Activated effector memory CD4-positive, alpha-beta T cell treated with anti-CD3 and anti-CD28 coated beads, Interleukin-2, amount 50 U/mL, for 16 hours (primary cell): ENCODE results near the gene ATG10.
"Not testable (repeated sequence)": the region's sequence is repeated elsewhere in the genome, so short reads cannot be mapped to it uniquely, and the experiment has no call there.

ENCODE experiments used
- DNase-seq: peaks from one replicate; pipeline ENCODE4 v3.0.0-alpha.2; 2020

ATG10 gene

DNA sequence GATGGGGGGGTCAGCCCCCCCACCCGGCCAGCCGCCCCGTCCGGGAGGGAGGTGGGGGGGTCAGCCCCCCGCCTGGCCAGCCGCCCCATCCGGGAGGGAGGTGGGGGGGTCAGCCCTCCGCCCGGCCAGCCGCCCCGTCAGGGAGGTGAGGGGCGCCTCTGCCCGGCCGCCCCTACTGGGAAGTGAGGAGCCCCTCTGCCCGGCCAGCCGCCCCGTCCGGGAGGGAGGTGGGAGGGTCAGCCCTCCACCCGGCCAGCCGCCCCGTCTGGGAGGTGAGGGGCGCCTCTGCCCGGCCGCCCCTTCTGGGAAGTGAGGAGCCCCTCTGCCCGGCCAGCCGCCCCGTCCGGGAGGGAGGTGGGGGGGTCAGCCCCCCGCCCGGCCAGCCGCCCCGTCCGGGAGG is 168.0 kb downstream of the ATG10 start:
- not testable (repeated sequence) for DNase-seq

DNA sequence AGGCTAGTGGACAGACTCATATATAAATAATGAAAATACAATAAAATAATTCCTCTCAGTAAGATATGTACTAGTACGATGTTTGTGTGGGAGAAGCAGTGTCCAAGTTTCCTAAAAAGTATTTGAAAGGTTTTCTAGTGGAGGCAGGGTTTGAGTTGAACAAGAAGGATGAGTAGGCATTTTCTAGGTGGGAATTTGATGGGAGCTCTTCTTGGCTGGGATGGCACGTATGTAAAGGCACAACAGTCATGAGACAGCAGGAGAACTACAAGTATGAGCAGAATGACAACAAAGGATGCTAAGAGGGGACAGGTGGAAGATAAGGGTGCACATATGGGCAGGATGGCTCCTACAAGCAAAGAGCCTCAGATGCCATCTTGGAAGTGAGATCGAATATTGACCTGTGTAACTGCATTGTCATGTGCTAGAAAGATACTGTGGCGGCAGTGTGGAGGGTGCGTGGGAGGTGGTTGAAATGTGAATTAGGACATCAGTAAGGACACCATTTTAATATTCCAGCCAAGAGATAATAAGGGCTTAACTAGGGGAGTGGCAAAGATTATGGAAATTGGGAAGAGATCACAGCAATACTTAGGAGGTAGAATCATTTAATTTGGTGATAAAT is 170.5 kb downstream of the ATG10 start:
- no peak for DNase-seq

DNA sequence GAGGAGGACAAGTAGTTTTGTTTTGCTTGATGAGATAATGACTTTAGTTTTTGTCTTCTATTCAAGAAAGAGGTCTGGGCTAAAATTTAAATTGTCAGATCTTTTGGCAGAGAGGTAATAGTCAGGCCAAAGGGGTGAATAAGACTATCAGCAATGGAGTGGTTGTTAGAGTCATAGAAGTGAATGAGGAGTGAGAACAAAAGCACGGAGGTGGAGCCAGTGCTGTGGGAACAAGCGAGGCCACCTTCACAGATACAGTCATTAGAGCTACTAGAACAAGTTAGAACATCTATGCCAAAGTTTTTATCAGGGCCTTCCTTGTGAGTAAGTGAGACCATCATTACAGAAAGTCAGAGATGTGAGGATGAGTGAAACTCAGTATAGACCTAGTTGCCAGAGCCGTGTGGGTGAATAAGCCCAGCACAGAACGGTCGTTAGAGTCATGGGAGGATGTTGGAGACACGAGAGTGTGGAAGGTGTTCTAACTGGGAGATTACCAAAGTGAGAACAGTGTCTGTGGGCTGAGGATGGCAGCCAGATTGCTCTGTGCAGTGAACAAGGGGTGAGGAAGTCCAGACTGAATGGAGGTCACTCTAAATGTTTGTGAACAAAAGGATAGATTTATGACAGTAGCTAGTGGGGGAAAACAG is 171.2 kb downstream of the ATG10 start:
- no peak for DNase-seq

DNA sequence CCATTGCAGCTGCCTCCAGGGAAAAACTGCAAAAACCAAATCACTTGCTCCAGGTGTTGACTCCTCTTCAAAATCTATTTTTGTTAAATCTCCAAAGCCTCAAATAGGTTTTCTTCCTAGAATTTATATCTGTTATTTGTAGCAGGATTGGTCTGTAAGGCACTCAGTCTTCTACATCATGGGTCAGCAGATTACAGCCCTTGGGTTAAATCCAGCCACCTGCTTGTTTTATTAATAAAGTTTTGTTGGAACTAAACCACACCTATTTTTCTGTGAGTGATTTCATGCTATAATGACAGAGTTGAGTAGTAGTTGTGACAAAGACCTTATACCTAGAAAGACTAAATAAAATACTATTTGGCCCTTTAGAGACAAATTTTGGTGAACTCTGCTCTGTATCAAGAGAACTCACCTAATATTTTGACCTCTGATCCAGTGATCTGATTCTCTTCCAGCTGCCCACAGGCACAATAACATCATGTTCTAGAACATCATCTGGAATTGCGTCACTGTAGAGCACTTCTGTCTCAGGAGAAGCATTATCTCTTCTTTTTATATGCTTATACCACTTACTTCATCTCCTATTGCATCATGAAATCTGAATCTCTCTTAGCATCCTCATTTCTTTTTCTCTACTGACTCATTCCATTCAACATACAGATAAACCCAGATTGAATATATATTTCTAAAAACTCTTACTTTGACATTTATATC is 176.2 kb downstream of the ATG10 start:
- DNase-seq: no peak

DNA sequence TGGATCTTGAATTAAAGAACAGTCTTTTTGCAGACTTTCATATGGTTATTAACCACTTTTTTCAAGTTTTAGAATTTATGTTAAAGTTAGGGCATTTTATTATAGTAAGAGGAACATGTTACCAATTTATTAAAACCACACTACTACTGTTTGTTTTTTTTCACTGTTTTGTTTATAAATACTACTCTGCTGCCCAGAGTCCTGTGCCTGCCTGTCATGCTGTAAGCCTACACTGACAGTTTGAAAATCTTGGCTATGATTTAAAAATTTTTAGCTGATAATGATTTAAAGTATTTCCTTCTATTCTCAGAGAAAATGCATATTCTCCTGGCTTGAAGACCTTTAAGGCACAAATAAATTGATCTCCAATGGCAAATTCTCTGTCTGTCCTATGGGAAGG is 177.6 kb downstream of the ATG10 start:
- DNase-seq: no peak

DNA sequence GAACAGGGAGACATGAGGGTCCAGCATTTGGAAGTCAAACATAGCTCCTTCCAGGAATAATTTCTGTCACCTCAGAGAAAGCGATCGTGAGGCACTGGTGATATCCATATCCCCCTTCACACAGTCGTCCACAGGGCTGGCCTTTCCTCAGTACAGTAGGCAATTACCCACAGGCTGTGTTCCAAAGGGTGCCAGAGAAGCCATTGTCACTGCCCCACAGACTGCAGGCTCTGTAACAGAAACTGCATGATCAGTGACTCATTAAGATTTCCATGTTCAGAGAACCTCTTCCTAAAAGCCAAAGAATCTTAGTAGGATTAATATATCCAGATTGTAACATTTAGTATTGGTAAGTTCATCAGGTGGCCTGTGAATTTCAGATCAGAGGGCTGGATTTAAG is 178.7 kb downstream of the ATG10 start:
- DNase-seq: no peak

DNA sequence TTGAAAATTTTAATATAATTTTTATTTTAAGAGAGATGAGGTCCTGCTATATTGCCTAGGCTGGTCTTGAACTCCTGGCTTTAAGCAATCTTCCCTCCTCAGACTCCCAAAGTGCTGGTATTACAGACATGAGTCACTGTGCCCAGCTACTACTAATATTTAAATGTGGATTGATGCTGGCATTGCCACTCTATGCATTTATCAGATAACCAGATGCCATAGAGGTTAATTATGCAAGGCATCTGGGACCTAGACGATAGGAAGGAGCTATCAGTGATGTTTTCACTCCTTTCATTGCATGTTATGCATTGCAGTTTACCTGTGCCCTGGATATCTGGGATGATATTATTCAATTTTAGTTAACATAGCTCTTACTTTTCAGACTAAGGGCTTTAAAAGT is 179.4 kb downstream of the ATG10 start:
- DNase-seq: no peak

DNA sequence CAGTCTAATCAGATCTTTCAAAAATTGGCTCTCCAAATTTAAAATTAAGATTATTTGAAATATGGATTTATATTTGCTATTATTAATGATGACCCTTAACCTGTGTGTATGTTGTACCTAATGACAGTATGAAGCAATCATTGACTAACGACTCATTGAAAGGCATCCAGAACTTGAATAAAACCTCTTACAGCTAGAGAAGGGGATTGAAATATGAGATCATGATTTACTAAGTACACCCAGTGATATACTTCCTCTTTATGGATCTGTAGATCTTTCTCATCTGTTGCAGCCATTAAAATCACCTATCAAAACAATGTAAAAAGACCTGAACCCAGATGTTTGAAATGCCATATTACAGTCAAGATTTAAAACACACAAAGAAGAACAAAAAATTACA is 179.8 kb downstream of the ATG10 start:
- DNase-seq: no peak

DNA sequence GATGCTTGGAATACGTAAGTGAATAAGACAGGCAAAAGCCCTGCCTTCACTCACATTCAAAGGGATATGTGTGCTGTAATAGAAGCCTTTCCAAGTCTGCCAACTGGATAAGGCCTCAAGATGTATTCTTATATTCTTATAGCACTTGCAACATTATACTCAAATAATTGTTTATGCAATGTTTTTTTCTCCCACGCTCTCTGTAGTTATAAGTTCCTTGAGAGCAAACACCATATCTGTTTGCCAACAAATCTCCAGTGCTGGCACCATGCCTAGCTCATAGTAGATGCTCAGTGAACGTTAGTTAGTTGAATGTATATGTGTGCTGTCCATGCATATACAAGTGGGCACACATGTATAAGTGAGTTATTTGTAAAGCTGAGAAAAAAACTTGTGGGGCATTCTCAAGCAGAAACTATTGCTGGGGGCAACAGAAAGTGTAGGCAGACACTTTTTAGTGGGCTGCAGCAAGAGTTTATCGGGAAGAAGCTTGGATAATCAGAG is 181.2 kb downstream of the ATG10 start:
- DNase-seq: no peak

DNA sequence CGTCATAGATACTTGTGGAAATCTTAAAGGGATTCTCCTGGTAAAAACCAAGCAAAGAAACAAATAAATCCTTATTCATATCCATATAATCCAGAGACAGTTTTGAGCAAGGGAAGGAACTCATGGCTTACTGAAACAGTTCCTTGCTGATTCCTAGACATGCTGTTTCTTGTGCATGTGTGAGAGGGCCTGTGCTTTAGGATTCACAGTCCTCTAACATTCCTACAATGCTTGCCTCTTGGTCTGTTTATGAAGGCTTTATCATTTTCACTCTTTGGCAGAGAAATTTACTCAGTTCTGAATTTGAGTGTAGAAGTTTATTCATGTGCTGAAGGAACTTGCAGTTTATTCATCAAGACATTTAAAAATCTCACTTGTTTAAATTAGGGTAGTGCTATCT is 183.0 kb downstream of the ATG10 start:
- no peak for DNase-seq

DNA sequence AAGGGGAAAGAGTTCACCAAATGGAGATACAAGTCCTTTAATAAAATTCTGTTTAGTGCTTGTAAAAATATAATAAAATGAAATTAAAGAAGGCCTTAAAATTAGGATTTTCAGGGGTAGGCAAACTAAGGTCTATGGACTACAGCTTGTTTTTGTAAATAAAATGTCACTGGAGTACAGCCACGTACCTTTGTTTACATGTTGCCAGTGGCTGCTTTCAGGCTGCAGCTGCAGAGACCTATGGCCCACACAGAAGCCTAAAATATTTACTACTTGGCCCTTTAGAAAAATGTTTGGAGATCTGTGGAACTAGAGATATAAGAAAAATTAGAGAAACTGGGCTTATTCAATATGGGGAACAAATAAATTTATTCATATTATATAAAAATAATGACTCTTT is 183.5 kb downstream of the ATG10 start:
- DNase-seq: no peak

DNA sequence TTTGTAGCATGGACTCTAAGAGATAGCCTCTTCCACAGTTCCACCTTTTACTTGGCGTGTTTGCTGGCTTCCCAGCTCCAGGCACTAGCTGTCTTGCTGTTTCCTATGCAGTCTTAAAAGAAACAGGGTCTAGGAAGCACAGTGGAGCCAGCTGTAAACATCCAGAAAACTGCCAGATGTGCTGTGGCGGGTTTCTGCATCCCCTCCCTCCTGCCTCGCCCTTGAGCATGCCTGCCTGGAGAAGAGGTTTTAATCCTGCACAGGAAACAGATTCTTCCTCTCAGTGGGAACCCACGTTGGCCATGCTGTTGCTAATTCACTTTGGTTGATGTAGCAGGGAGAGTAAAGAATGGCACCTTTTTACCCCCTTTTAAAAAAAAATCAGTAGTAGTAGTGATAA is 185.1 kb downstream of the ATG10 start:
- no peak for DNase-seq

DNA sequence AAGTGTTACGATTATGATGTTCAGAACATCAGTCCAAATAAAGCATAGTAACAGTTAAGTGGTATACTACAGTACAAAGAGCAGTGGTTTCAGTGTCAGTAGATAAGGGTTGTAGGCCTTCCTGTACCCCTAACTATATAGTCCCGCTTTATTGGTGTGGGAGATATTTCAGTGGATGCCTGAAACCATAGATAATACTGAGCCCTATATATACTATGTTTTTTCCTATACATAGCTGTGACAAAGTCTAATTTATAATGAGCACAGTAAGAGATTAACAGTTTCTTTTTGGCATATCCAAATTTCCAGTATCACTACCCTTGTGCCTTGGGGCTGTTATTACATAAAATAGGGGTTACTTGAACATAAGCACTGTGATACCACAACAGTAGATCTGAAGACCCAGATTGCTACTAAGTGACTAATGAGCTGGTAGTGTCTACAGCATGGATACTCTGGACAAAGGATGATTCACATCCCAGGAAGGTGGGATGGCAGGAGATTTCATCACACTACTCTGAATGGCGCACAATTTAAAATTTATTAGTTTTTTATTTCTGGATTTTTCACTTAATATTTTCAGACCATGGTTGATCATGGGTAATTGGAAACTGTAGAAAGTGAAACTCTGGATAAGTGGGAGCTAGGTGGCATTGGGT is 187.1 kb downstream of the ATG10 start:
- DNase-seq: no peak

DNA sequence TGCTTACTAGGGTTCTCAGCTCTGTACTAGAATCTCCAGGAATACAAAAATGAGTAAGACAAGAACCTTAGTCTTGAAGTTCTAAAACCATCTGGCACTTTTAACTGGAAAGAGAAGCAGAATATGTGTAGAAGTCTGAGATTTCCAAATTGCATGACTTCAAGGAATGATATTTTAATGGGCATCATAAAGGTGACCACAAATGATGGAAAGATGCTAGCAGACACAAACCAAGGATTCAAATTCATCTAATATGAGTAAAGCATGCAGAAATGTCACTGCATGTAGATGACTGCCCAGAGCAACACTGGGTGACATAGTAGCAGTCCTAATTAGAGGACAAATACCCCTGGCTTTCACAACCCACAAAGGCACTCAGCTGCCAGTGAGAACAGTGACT is 189.1 kb downstream of the ATG10 start:
- no peak for DNase-seq

DNA sequence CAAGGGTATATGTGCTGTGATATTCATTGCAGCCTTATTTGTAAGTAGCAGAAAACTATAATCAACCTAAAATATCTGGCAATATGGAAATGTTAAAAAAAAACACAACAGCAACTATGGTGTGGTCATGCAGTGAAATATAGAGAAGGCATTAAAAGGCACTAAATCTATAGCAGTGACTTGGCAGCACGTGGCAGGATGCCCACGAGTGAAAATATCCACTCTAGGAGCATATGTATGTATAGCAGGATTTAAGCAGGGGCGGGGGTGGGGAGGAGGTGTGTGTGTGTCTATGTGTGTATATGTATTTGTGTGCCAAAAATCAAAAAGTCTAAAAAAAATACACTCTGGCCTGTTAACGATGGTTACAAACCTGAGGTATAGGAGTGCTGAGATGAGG is 190.8 kb downstream of the ATG10 start:
- no peak for DNase-seq

DNA sequence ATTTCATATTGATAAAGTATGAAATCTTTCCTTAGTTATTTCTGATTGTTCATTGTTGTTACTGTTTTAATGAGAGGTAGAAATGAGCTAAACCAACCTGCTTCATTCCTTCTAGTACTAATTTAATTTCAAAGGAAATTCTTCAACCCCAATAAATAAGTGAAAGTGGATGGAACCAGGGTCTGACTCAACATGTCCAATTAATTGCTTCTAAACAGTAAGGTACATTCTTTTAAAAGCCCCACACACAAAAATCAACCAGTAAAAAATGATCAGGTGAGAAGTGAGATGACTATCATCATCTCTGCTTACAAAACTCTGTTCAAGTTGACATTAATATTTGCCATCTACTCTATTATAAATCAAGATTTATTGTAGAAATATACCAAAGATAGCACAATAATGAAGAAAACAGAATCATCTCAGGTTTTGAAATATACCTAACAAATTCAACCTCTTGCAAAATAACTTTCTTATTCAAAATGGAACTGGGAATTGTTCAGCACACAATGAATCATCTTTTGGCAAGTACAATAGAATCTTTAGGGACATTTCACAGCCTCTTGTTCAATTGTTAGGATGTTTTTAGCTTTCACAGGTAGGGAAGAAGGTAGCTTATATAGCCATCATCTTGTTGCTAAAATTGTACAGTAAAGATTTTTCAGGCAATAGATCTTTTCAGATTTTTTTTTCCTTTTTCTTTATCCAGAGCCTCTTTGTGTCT is 191.8 kb downstream of the ATG10 start:
- no peak for DNase-seq

DNA sequence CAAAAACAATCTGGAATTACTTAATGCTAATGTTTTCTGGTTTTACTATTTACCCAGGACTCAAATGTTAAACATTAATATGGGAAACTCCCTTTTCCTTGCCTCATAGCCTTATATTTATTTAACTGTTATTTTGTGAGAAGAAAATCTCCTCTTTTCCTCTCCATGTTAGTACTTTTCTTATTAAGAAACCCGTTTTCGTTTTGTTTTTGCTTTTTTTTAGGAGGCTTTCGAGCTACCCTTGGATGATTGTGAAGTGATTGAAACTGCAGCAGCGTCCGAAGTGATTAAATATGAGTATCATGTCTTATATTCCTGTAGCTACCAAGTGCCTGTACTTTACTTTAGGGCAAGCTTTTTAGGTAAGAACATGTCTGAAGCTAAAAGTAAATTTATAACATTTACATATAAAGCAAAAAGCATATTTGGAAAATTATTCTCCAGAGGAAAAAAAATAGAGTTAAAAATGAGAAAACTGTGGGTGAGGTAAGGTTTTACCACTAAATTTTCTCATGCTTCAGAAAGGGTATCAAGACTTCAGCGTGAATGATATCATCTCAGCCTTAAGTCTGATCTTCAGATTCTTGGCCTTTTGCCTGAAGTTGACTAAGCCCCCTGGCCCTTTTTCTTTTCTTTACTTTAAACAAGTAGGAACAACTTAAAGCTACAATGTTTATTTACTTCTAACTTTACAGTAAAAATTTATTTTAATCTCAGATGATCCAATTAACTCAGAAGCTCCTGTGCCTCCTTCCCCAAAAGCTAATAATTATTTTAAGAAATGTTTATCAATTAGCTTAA is 192.6 kb downstream of the ATG10 start:
- no peak for DNase-seq

DNA sequence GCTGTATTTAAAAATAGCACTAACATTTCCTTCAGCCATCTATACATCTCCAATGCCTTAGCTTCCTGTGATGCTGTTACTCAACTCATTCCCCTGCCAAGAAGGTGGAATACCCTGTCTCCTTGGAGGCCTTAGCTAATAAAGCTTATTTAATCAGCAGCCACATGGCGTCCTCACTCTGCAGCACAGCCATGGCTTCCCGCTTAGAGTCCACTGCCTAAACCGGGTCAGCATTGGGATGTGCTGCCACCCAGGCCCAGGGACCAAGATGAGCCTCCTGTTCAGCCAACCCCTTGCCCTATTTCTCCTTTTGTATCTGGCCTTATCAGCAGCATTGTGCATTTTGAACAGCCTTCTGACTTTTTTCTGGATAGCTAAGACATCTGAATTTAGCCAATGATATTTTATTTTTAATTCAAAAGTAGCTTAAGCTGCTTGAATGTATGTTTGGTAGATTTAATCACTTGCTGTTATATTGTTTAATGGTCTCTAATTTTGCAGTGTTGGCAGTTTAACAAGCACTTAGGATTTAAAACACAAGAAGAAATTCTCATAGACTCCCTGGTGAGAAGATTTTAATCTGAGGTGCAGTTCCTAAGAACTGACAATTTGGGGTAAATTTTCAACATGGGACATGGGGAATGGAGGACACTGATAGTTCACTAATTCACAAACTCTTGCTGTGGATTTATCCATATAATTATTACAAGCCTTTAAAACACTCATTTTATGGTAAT is 193.3 kb downstream of the ATG10 start:
- DNase-seq: no peak

DNA sequence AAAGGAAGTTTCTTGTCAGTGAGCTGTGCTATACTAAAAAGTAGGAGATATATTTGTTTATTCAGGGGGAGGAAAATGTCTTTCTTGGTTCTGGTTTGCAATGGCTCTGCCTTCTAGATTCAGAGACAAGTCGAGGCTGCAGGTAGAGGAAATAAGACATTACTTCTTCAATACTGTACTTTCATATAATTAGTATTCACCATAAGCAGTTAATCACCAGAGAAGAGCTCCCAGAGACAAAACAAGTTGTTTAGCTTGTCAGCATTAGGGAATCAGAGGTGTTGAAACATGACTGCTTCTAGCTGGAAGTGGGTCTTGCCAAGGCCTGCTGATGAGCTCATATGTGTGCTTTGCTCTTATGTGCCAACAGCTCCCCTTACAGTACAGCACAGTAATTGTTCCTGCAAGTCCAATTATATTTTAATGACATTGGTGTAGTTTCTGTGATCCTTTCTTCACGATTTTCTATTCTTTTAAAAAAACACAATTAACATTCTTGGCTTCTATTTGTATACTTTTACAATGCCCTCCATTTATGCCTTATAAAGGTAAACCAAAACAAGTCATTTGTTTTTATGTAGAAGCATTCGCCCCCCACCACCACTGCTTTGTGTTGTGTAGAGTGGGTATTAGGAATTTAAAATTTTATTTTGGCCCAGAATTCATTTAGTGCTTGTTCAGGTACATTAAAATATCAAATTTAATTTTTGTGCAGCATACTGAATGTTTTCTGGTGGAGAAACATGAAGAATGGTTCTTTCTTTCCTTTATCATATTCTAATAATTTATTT is 194.1 kb downstream of the ATG10 start:
- no peak for DNase-seq

DNA sequence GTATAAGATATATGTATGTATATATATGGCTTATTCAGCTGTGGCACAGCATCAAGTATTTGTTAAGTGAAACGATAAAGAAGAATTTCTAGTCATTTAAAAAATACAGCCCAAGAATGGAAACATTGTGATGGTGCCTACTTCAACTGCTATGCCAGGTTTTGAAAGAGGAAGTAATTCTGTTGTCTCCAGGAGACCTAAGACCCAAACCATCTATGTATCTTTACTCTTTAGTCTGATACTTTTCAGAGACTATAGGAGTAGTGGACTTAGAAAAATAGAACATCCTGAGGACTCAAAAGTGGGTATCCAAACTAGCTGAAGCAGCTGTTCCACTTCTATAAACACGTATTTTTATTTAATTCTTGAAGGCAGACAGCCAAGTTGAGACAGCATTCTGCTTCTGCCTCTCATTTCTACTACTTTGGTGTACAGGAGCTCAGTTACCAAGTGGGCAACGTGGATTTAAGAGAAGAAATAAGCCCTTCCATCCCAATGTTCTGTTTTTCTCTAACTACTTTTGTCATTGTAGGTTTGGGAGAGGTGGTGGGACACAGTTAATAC is 195.6 kb downstream of the ATG10 start:
- DNase-seq: no peak
